ENCODE measurements around the gene TLCD3A. TPM values are rescaled to one million over a fixed set of nuclear protein-coding genes. Genes with fewer than 3 reads are reported as not detected.

Gene TLCD3A
- total RNA-seq, 1 experiment from 2014 or later, result 27.4 TPM

GRCh38 chr17:721540-721937 is 10.9 kb upstream of the TLCD3A start:
- Histone ChIP-seq H3K9me2 (replicated peaks; ENCODE audit: insufficient read depth, low read length) (no peaks in the 10 kb centered on the region), H3K27me3 (ENCODE audit: low read length) (no peaks in the 10 kb centered on the region), H3K36me3 (ENCODE audit: insufficient read depth, low read length) (no peaks in the 10 kb centered on the region), H3K4me2 (ENCODE audit: low read depth, low read length, poor library complexity, severe bottlenecking) (no peak overlapping the region), H2AFZ (ENCODE audit: low read length) (no peak overlapping the region), H4K20me1 (ENCODE audit: insufficient read depth, low read depth, low read length) (no peaks in the 10 kb centered on the region), H3K4me1 (ENCODE audit: low read length) (no peaks in the 10 kb centered on the region; the same call in 1 of the 2 replicates), H3K4me3 (ENCODE audit: low read length) (no peak overlapping the region), H3K27ac (ENCODE audit: low read length) (no peak overlapping the region), H3K9ac (ENCODE audit: low read length) (no peak overlapping the region), H3K79me2 (ENCODE audit: low read length) (no peaks in the 10 kb centered on the region), H3K9me3 (ENCODE audit: low read length) (no peaks in the 10 kb centered on the region)
- DNase-seq, result no peak

- H3K36me3 ChIP-seq (ENCODE audit: insufficient read depth, low read length), result no peaks in the 10 kb centered on the region
- no peak overlapping the region for H2AFZ ChIP-seq (ENCODE audit: low read length)
- H3K9me3 ChIP-seq (ENCODE audit: low read length), result no peaks in the 10 kb centered on the region
- H3K9ac ChIP-seq (ENCODE audit: low read length), result no peak overlapping the region
- no peak overlapping the region for H3K4me2 ChIP-seq (ENCODE audit: low read depth, low read length, poor library complexity, severe bottlenecking)
- H3K27me3 ChIP-seq (ENCODE audit: low read length), result no peaks in the 10 kb centered on the region
- H3K9me2 ChIP-seq (replicated peaks; ENCODE audit: insufficient read depth, low read length), result no peaks in the 10 kb centered on the region
- no peaks in the 10 kb centered on the region for H3K79me2 ChIP-seq (ENCODE audit: low read length)
- H3K4me3 ChIP-seq (ENCODE audit: low read length), result no peak overlapping the region
- H4K20me1 ChIP-seq (ENCODE audit: insufficient read depth, low read depth, low read length), result no peaks in the 10 kb centered on the region; the same call in 1 of the 2 replicates
- no peak overlapping the region for H3K27ac ChIP-seq (ENCODE audit: low read length)
- no peak for DNase-seq
- no peaks in the 10 kb centered on the region for H3K4me1 ChIP-seq (ENCODE audit: low read length)
These were observed 7.3 kb upstream of the TLCD3A start for GRCh38 chr17:725084-725483.

GRCh38 chr17:725746-726145 is 6.7 kb upstream of the TLCD3A start:
- Histone ChIP-seq H3K9ac (ENCODE audit: low read length) (no peak overlapping the region), H4K20me1 (ENCODE audit: insufficient read depth, low read depth, low read length) (no peaks in the 10 kb centered on the region; the same call in 1 of the 2 replicates), H3K79me2 (ENCODE audit: low read length) (no peaks in the 10 kb centered on the region), H3K4me1 (ENCODE audit: low read length) (no peaks in the 10 kb centered on the region), H3K27me3 (ENCODE audit: low read length) (no peaks in the 10 kb centered on the region), H3K9me2 (replicated peaks; ENCODE audit: insufficient read depth, low read length) (no peaks in the 10 kb centered on the region), H3K27ac (ENCODE audit: low read length) (no peak overlapping the region), H3K9me3 (ENCODE audit: low read length) (no peaks in the 10 kb centered on the region), H2AFZ (ENCODE audit: low read length) (no peak overlapping the region), H3K4me2 (ENCODE audit: low read depth, low read length, poor library complexity, severe bottlenecking) (no peak overlapping the region), H3K4me3 (ENCODE audit: low read length) (no peak overlapping the region), H3K36me3 (ENCODE audit: insufficient read depth, low read length) (no peaks in the 10 kb centered on the region)
- no peak for DNase-seq

- no peak for DNase-seq
- Histone ChIP-seq H3K4me1 (ENCODE audit: low read length) (no peaks in the 10 kb centered on the region), H3K9me3 (ENCODE audit: low read length) (no peaks in the 10 kb centered on the region), H3K9ac (ENCODE audit: low read length) (no peak overlapping the region), H4K20me1 (ENCODE audit: insufficient read depth, low read depth, low read length) (no peaks in the 10 kb centered on the region; the same call in 1 of the 2 replicates), H3K4me3 (ENCODE audit: low read length) (no peak overlapping the region), H3K36me3 (ENCODE audit: insufficient read depth, low read length) (no peaks in the 10 kb centered on the region), H3K27me3 (ENCODE audit: low read length) (no peaks in the 10 kb centered on the region), H3K79me2 (ENCODE audit: low read length) (no peaks in the 10 kb centered on the region), H3K4me2 (ENCODE audit: low read depth, low read length, poor library complexity, severe bottlenecking) (no peak overlapping the region), H3K27ac (ENCODE audit: low read length) (no peak overlapping the region), H2AFZ (ENCODE audit: low read length) (no peak overlapping the region), H3K9me2 (replicated peaks; ENCODE audit: insufficient read depth, low read length) (no peaks in the 10 kb centered on the region)
These were observed 6.0 kb upstream of the TLCD3A start for GRCh38 chr17:726271-726919.

GRCh38 chr17:728911-729310 is 3.5 kb upstream of the TLCD3A start:
- no peak for DNase-seq
- H3K27me3 ChIP-seq (ENCODE audit: low read length), result no peaks in the 10 kb centered on the region
- H3K27ac ChIP-seq (ENCODE audit: low read length), result no peak overlapping the region
- no peak overlapping the region for H3K4me2 ChIP-seq (ENCODE audit: low read depth, low read length, poor library complexity, severe bottlenecking)
- H3K79me2 ChIP-seq (ENCODE audit: low read length), result peaks cover 11% of the 10 kb centered on the region
- no peaks in the 10 kb centered on the region for H3K9me2 ChIP-seq (replicated peaks; ENCODE audit: insufficient read depth, low read length)
- no peak overlapping the region for H3K4me3 ChIP-seq (ENCODE audit: low read length)
- H3K36me3 ChIP-seq (ENCODE audit: insufficient read depth, low read length), result no peaks in the 10 kb centered on the region
- no peak overlapping the region for H2AFZ ChIP-seq (ENCODE audit: low read length)
- no peaks in the 10 kb centered on the region for H3K9me3 ChIP-seq (ENCODE audit: low read length)
- no peak overlapping the region for H3K9ac ChIP-seq (ENCODE audit: low read length)
- no peaks in the 10 kb centered on the region; the same call in 1 of the 2 replicates for H4K20me1 ChIP-seq (ENCODE audit: insufficient read depth, low read depth, low read length)
- H3K4me1 ChIP-seq (ENCODE audit: low read length), result peaks cover 13% of the 10 kb centered on the region

- Histone ChIP-seq H3K36me3 (ENCODE audit: insufficient read depth, low read length) (peaks cover 14% of the 10 kb centered on the region), H3K27ac (ENCODE audit: low read length) (no peak overlapping the region), H3K4me2 (ENCODE audit: low read depth, low read length, poor library complexity, severe bottlenecking) (peak overlapping the region; percentile 72), H3K27me3 (ENCODE audit: low read length) (no peaks in the 10 kb centered on the region), H3K9me2 (replicated peaks; ENCODE audit: insufficient read depth, low read length) (no peaks in the 10 kb centered on the region), H4K20me1 (ENCODE audit: insufficient read depth, low read depth, low read length) (no peaks in the 10 kb centered on the region; the same call in 1 of the 2 replicates), H3K4me3 (ENCODE audit: low read length) (peak overlapping the region; percentile 74), H3K9me3 (ENCODE audit: low read length) (no peaks in the 10 kb centered on the region), H2AFZ (ENCODE audit: low read length) (peak overlapping the region; percentile 93), H3K79me2 (ENCODE audit: low read length) (peaks cover 36% of the 10 kb centered on the region), H3K9ac (ENCODE audit: low read length) (peak overlapping the region; percentile 74), H3K4me1 (ENCODE audit: low read length) (peaks cover 18% of the 10 kb centered on the region)
- DNase-seq, result no peak
These were observed 741 bp upstream of the TLCD3A start for GRCh38 chr17:731644-732066.

- Histone ChIP-seq H3K27ac (ENCODE audit: low read length) (0 out of 2 replicates have a peak overlapping the region, but pooled peaks have one; percentile 10), H4K20me1 (ENCODE audit: insufficient read depth, low read depth, low read length) (no peaks in the 10 kb centered on the region; the same call in 1 of the 2 replicates), H3K4me1 (ENCODE audit: low read length) (peaks cover 18% of the 10 kb centered on the region), H3K79me2 (ENCODE audit: low read length) (peaks cover 42% of the 10 kb centered on the region), H2AFZ (ENCODE audit: low read length) (peak overlapping the region; percentile 84; the same call in 1 of the 2 replicates), H3K9me3 (ENCODE audit: low read length) (no peaks in the 10 kb centered on the region), H3K27me3 (ENCODE audit: low read length) (no peaks in the 10 kb centered on the region), H3K4me3 (ENCODE audit: low read length) (peak overlapping the region; percentile 89), H3K36me3 (ENCODE audit: insufficient read depth, low read length) (peaks cover 21% of the 10 kb centered on the region), H3K9me2 (replicated peaks; ENCODE audit: insufficient read depth, low read length) (no peaks in the 10 kb centered on the region), H3K4me2 (ENCODE audit: low read depth, low read length, poor library complexity, severe bottlenecking) (peak overlapping the region; percentile 91), H3K9ac (ENCODE audit: low read length) (peak overlapping the region; percentile 85)
- DNase-seq, result peak; percentile 73
These were observed 715 bp downstream of the TLCD3A start for GRCh38 chr17:732902-733720.

GRCh38 chr17:733743-734142 is 1.3 kb downstream of the TLCD3A start:
- H3K27me3 ChIP-seq (ENCODE audit: low read length), result no peaks in the 10 kb centered on the region
- H3K27ac ChIP-seq (ENCODE audit: low read length), result no peak overlapping the region
- no peaks in the 10 kb centered on the region for H3K9me2 ChIP-seq (replicated peaks; ENCODE audit: insufficient read depth, low read length)
- H3K4me3 ChIP-seq (ENCODE audit: low read length), result peak overlapping the region; percentile 89
- H3K79me2 ChIP-seq (ENCODE audit: low read length), result peaks cover 47% of the 10 kb centered on the region
- no peak for DNase-seq
- H2AFZ ChIP-seq (ENCODE audit: low read length), result no peak overlapping the region
- peak overlapping the region; percentile 91 for H3K4me2 ChIP-seq (ENCODE audit: low read depth, low read length, poor library complexity, severe bottlenecking)
- peak overlapping the region; percentile 85 for H3K9ac ChIP-seq (ENCODE audit: low read length)
- H3K9me3 ChIP-seq (ENCODE audit: low read length), result no peaks in the 10 kb centered on the region
- peaks cover 21% of the 10 kb centered on the region for H3K36me3 ChIP-seq (ENCODE audit: insufficient read depth, low read length)
- H4K20me1 ChIP-seq (ENCODE audit: insufficient read depth, low read depth, low read length), result no peaks in the 10 kb centered on the region
- peaks cover 18% of the 10 kb centered on the region for H3K4me1 ChIP-seq (ENCODE audit: low read length)

Data from Karpas-422 (cell line).